ENCODE data around the gene AMPD3.

- TF ChIP-seq CTCF (IDR thresholded peaks at IDR 0.05) (no peak), POLR2A (IDR thresholded peaks at IDR 0.05) (no peak)
Observed at GRCh38 chr11:10407749-10408685, 47.0 kb upstream of the AMPD3 start.
